PC-9 (cell line): ENCODE data around the gene FGF7. TPM values are rescaled to one million over a fixed set of nuclear protein-coding genes. Genes with fewer than 3 reads are reported as not detected.

ENCODE experiments used
- BruUV-seq: library from RNA; stranded (reverse); fragments of 400-500 nt; replicated peaks from 2 replicates; lab custom pipeline; 2021; lab: Mats Ljungman, UMichigan
- CTCF ChIA-PET: fragments of 300-600 bp; sonication (Branson Sonifier 250); formaldehyde crosslinking; loops from one replicate; lab custom pipeline; 2022; ENCODE audit warnings: antibody characterized with exemption; lab: Charles Lee
- POLR2A ChIA-PET: fragments of 300-600 bp; sonication (Branson Sonifier 250); formaldehyde crosslinking; loops from one replicate; lab custom pipeline; 2022; ENCODE audit warnings: antibody characterized with exemption; ENCODE audit not compliant: unreplicated experiment; lab: Charles Lee
- DNase-seq, 2 experiments: peaks; one replicate each; pipeline versions ENCODE4 v3.0.0 to v3.0.0-alpha.2; 2015 to 2022; ENCODE audit warnings: mixed read lengths in 1 of 2
- H2AFZ ChIP-seq: fragments of 200-600 bp; sonication (generic); 2 replicates; pipeline ENCODE4 v1.8.1; 2017; ENCODE audit warnings: antibody characterized with exemption
- H3F3A ChIP-seq: fragments of 200-600 bp; sonication (generic); 2 replicates; pipeline ENCODE4 v1.8.1; 2017; ENCODE audit warnings: antibody characterized with exemption, mild to moderate bottlenecking, low read depth; ENCODE audit not compliant: insufficient read depth
- H3K27ac ChIP-seq: fragments of 200-600 bp; sonication (generic); 2 replicates; pipeline ENCODE4 v1.6.1; 2016; ENCODE audit warnings: mixed run types
- H3K27me3 ChIP-seq: fragments of 200-600 bp; sonication (generic); 2 replicates; pipeline ENCODE4 v1.6.1; 2016; ENCODE audit warnings: low read depth, mixed run types; ENCODE audit not compliant: insufficient read depth
- H3K36me3 ChIP-seq: fragments of 200-600 bp; sonication (generic); 2 replicates; pipeline ENCODE4 v1.6.1; 2016; ENCODE audit warnings: low read depth, mixed run types
- H3K4me1 ChIP-seq: fragments of 200-600 bp; sonication (generic); replicated peaks from 2 replicates; pipeline ENCODE4 v1.6.1; 2016; ENCODE audit warnings: mixed run types; ENCODE audit not compliant: insufficient read depth
- H3K4me2 ChIP-seq: fragments of 200-600 bp; sonication (generic); 2 replicates; pipeline ENCODE4 v1.6.1; 2017; ENCODE audit warnings: mixed run types
- H3K4me3 ChIP-seq: fragments of 200-600 bp; sonication (generic); 2 replicates; pipeline ENCODE4 v1.6.1; 2016; ENCODE audit warnings: mixed run types
- H3K79me2 ChIP-seq: fragments of 200-600 bp; sonication (generic); 2 replicates; pipeline ENCODE4 v1.6.1; 2017; ENCODE audit warnings: low read depth, mixed run types
- H3K9me2 ChIP-seq: fragments of 200-600 bp; sonication (generic); 2 replicates; pipeline ENCODE4 v1.8.1; 2017; ENCODE audit warnings: mild to moderate bottlenecking; ENCODE audit not compliant: insufficient read depth
- H3K9me3 ChIP-seq: fragments of 200-600 bp; sonication (generic); 2 replicates; pipeline ENCODE4 v1.8.1; 2016; ENCODE audit warnings: low read depth; ENCODE audit not compliant: insufficient read depth
- H4K20me1 ChIP-seq: fragments of 200-600 bp; sonication (generic); 2 replicates; pipeline ENCODE4 v1.8.1; 2017; ENCODE audit not compliant: insufficient read depth
- EZH2 ChIP-seq: fragments of 200-600 bp; sonication (generic); IDR thresholded peaks from 2 replicates; pipeline ENCODE4 v1.8.0; 2017; ENCODE audit warnings: antibody characterized with exemption, low read depth
- intact Hi-C: fragments of 100-400 bp; cut with micrococcal nuclease; formaldehyde crosslinking; loops from one replicate; pipeline ENCODE4 v1.10.0; 2022; ENCODE audit not compliant: unreplicated experiment
- total RNA-seq: library from RNA; stranded (reverse); gene quantifications from 2 replicates; pipeline ENCODE4 v1.2.3, GENCODE V29; 2021
- TF ChIP-seq, protein P1 (sequence below): fragments of 200-600 bp; sonication (generic); conservative IDR thresholded peaks from 2 replicates; pipeline ENCODE4 v1.6.1; 2017; ENCODE audit warnings: mixed run types, antibody characterized with exemption, mild to moderate bottlenecking, moderate library complexity

Gene FGF7
- total RNA-seq, 1 experiment from 2014 or later, result not detected

- no peaks in the 10 kb centered on the region for H3K9me2 ChIP-seq
- no peak for DNase-seq
- H3K9me3 ChIP-seq, result no peaks in the 10 kb centered on the region
- no peaks in the 10 kb centered on the region for H3K27me3 ChIP-seq
- no peak overlapping the region for H3K27ac ChIP-seq
- ChIA-PET CTCF (no interaction called here), POLR2A (no interaction called here)
- H3K4me1 ChIP-seq, result no peaks in the 10 kb centered on the region
- no TSS peak for BruUV-seq
- H3F3A ChIP-seq, result no peaks in the 10 kb centered on the region
- no peak overlapping the region for H3K4me2 ChIP-seq
- no peak for TF ChIP-seq EZH2
- TF ChIP-seq, protein P1, sequence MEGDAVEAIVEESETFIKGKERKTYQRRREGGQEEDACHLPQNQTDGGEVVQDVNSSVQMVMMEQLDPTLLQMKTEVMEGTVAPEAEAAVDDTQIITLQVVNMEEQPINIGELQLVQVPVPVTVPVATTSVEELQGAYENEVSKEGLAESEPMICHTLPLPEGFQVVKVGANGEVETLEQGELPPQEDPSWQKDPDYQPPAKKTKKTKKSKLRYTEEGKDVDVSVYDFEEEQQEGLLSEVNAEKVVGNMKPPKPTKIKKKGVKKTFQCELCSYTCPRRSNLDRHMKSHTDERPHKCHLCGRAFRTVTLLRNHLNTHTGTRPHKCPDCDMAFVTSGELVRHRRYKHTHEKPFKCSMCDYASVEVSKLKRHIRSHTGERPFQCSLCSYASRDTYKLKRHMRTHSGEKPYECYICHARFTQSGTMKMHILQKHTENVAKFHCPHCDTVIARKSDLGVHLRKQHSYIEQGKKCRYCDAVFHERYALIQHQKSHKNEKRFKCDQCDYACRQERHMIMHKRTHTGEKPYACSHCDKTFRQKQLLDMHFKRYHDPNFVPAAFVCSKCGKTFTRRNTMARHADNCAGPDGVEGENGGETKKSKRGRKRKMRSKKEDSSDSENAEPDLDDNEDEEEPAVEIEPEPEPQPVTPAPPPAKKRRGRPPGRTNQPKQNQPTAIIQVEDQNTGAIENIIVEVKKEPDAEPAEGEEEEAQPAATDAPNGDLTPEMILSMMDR, result no peak
- no peak overlapping the region for H2AFZ ChIP-seq
- H3K36me3 ChIP-seq, result no peaks in the 10 kb centered on the region
- no peaks in the 10 kb centered on the region for H4K20me1 ChIP-seq
- H3K4me3 ChIP-seq, result no peak overlapping the region
- intact Hi-C loops, result no loop called here
- no peaks in the 10 kb centered on the region for H3K79me2 ChIP-seq
Observed at GRCh38 chr15:49427372-49427771, 4.3 kb downstream of the FGF7 start.

GRCh38 chr15:49428409-49429095 lies 5.5 kb downstream of the FGF7 start:
- H3K4me2 ChIP-seq, result no peak overlapping the region
- H3K4me1 ChIP-seq, result no peaks in the 10 kb centered on the region
- intact Hi-C loops, result no loop called here
- no peak overlapping the region for H3K4me3 ChIP-seq
- no peaks in the 10 kb centered on the region for H3K9me2 ChIP-seq
- no peaks in the 10 kb centered on the region for H3K79me2 ChIP-seq
- H3F3A ChIP-seq, result no peaks in the 10 kb centered on the region
- no peaks in the 10 kb centered on the region for H4K20me1 ChIP-seq
- no peak for DNase-seq
- ChIA-PET POLR2A (no interaction called here), CTCF (no interaction called here)
- H3K27me3 ChIP-seq, result no peaks in the 10 kb centered on the region
- no peaks in the 10 kb centered on the region for H3K9me3 ChIP-seq
- no peaks in the 10 kb centered on the region for H3K36me3 ChIP-seq
- no TSS peak for BruUV-seq
- no peak for TF ChIP-seq EZH2
- TF ChIP-seq, protein P1, result no peak
- H2AFZ ChIP-seq, result no peak overlapping the region
- H3K27ac ChIP-seq, result no peak overlapping the region

- Histone ChIP-seq H3K27ac (no peak overlapping the region), H3K36me3 (no peaks in the 10 kb centered on the region), H3K27me3 (no peaks in the 10 kb centered on the region), H3K9me2 (no peaks in the 10 kb centered on the region), H3K79me2 (no peaks in the 10 kb centered on the region), H3K9me3 (no peaks in the 10 kb centered on the region), H3K4me2 (no peak overlapping the region), H2AFZ (no peak overlapping the region), H3K4me3 (no peak overlapping the region), H3F3A (no peaks in the 10 kb centered on the region), H3K4me1 (no peaks in the 10 kb centered on the region), H4K20me1 (no peaks in the 10 kb centered on the region)
- no TSS peak for BruUV-seq
- POLR2A ChIA-PET, result no interaction called here
- TF ChIP-seq, protein P1, result no peak
- no peak for TF ChIP-seq EZH2
- CTCF ChIA-PET, result no interaction called here
- intact Hi-C loops, result no loop called here
- no peak for DNase-seq
Observed at GRCh38 chr15:49430046-49430445, 7.0 kb downstream of the FGF7 start.
